NCI-H82 (cell line): ENCODE measurements around the gene FJX1.
"Not testable (repeated sequence)": the region's sequence is repeated elsewhere in the genome, so short reads cannot be mapped to it uniquely, and the experiment has no call there.

Source experiments
- DNase-seq: peaks from one replicate; lab custom pipeline; 2025; lab: John Stamatoyannopoulos, UW

Gene FJX1

DNA sequence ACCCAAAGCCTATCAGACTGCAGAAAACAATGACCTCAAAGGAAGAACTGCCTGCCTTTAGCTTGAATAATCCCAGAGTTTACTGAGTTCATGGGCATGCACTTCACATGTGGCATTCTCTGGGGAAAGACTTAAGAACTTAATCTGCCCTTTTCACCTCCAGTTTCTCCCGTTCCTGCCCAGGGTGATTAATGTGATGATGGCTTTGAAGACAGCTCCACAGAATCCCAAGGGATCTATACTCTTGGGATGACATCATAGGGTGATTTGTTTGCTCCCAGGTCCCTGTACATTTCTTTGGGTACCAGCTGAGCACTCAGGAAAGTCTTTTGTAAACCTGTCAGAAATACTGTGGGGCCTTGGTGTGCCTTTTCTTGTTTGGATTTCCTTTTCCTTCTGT lies 14.0 kb downstream of the FJX1 start:
- peak; percentile 96 for DNase-seq

GRCh38 chr11:35633827-35634423 lies 15.7 kb downstream of the FJX1 start:
- no peak for DNase-seq

DNA sequence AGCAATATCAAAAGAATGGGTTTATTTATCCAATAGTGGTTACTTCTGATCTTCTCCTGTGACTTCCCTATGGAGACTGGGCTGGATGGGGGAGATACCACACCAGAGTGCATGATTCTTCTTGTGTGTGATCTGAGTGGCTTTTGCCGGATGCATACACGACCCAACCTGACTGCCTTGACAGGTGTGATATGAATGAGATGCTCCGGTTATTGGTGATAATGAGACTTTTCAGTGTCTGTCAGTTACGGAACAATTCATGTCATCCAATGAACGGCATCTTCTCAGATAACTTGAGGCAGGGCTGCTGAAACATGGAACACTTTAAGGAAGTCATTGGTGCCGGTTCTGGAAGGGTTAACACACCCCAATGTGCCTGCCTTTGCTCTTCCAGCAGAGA lies 17.7 kb downstream of the FJX1 start:
- DNase-seq: no peak

DNA sequence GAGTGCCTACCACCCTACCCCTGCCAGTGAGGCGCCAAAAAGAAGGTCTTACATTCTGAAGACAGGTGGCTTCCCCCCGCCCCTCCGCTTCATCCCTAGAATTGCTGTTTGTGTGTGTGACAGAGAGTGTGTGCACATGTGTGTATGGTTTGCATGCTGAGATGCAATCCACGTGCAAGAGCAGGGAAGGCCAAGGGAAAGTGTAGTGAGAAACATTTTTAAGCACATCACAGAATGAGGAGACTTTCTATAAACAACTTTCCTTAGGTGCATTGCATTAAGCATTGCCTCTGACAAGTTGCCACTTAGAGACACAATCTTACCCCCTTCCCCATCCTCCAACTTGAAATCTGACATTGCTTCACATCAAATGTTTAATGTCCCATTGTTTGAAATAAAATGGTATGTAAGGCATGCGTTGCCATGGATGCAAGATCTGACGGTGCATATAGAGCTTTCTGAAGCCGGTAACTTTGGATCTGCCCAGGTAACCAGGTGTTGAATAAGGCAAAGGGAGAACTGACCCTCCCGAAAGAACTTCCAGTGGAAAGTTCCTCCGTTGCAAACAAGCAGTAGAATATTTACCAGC lies 21.4 kb downstream of the FJX1 start:
- DNase-seq: peak; percentile 30

GRCh38 chr11:35641171-35641897 lies 23.1 kb downstream of the FJX1 start:
- DNase-seq: no peak

- DNase-seq: no peak
These were observed 23.7 kb downstream of the FJX1 start for GRCh38 chr11:35641964-35642363.

DNA sequence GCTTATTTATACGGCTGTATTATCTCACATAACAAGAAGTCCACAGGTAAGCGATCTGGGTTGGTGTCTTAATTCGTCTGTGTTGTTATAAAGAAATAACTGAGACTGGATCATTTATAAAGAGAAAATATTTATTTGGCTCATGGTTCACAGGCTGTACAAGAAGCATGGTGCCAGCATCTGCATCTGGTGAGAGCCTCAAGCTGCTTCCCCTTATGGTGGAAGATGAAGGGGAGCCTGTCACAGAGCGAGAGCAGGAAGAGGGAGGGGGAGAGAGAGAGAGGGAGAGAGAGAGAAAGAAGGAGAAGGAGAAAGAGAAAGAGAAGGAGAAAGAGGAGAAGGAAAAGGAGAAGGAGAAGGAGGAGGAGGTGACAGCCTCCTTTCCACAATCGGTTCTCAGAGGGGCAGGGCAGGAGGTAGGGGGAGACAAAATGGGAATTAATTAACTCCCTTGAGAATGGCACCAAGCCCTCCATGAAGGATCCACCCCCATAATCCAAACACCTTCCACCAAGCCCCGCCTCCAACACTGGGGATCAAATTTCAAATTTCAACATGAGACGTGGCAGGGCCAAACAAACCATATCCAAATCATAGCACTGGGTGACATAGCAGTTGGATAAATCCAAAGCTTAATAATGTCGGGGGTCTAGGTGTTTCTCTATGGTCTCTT lies 29.3 kb downstream of the FJX1 start:
- DNase-seq: peak; percentile 7

DNA sequence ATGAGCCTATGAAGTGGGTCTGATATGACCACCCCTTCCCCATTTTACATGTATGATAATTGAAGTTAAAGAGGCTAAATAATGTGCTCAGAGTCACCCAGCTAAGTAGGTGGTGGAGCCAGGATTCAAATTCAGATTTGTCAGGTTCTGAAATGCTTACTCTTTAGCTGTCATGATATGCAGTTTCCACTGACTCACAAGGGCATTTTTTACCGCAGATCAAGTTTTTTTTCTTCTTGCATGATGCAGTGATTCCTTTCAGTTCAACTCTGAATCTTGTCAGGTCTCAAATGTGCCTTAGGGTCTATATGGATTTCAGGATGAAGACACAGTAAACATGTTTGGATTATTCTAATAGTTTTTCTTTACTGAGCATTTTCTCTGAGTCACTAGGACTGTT lies 31.7 kb downstream of the FJX1 start:
- no peak for DNase-seq

DNA sequence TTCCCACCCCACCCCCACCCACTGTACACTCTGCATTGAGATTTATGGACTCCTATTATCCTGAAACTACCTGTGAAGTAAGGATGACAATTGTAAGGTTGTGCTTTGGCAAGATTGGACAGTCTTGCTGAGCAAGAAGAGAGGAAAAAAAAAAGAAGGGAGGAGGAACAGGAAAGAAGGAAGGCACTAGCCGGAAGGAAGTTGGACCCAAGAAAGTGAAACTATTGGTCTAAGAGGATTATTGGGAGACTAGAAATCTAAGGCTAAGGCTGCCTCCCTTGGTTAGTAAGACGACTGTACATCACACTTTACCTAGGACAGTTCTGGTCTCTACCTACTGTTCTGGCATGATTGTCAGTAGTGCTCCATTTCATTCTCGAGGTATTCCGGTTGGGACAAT lies 32.2 kb downstream of the FJX1 start:
- no peak for DNase-seq

GRCh38 chr11:35651263-35651662 lies 33.0 kb downstream of the FJX1 start:
- no peak for DNase-seq

- DNase-seq: not testable (repeated sequence)
These were observed 34.5 kb downstream of the FJX1 start for GRCh38 chr11:35652786-35653185.

- DNase-seq: peak; percentile 31
These were observed 36.5 kb downstream of the FJX1 start for GRCh38 chr11:35654711-35655110.

DNA sequence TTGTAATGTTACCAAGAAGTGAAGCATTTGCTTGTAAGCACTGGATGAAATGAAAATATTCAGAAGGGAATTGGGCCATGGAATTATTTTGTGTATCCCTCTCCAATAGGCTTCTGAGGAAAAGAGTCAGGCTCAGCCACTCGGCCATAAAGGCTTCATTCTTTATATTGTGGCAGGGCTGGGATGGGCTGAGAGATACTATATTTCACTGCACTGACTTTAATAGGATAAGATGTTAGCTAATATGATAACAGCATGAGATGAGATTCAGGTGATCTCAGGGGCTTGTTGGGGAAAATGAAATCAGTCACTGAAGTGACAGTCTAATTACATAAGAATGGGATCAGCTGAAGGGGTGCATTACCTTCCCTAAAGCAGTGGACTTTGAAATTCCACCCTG lies 37.0 kb downstream of the FJX1 start:
- peak; percentile 61 for DNase-seq

- DNase-seq: no peak
These were observed 37.6 kb downstream of the FJX1 start for GRCh38 chr11:35655856-35656255.

GRCh38 chr11:35658020-35658948 lies 40.0 kb downstream of the FJX1 start:
- DNase-seq: no peak

DNA sequence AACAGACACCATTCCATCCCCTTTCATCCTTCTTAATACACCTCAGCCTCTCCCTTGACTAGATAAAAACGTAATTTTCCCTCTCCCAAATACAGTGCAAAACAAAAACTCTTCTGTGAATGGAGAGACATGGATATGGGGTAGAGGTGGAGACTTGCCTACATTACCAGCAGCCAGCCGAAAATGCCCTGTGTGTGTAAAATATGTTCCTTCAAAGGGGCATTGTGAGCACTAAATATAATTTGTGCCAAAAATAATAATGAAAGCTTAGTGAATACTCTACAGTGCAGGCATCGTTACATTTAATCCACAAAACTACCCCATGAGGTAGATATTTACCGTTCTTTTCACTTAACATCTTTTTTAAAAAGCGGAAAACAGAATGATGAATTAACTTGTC lies 43.3 kb downstream of the FJX1 start:
- DNase-seq: no peak

GRCh38 chr11:35662061-35662648 lies 43.9 kb downstream of the FJX1 start:
- peak; percentile 4 for DNase-seq

GRCh38 chr11:35662649-35663407 lies 44.6 kb downstream of the FJX1 start, which contains the start of gene TRIM44:
Gene TRIM44, plus strand, starts transcription at chr11:35662775. Its CDS starts 337 bp downstream, at chr11:35663112.
- DNase-seq: peak; percentile 75

- no peak for DNase-seq
These were observed 45.1 kb downstream of the FJX1 start for GRCh38 chr11:35663408-35663702.

DNA sequence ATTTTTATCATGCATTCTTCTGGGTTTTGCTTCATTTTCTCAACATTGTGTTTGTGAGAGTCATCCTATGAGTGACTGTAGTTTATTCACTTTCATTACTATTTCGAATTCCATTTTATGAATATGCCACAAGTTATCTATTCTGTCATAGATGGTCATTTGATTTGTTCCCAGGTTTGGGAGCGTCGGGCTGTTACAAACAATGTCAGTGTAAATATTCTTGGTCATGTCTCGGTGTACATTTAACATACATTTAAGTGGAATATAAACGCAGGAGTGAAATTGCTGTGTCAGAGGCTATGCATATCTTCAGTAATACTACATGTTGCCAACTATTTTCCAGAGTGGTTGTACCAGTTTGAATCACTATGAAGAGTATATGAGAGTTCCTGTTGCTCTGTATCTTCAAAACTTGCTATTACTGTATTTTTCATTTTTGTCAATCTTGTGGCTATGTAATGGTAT lies 46.7 kb downstream of the FJX1 start:
- DNase-seq: no peak

- DNase-seq: no peak
These were observed 49.0 kb downstream of the FJX1 start for GRCh38 chr11:35667257-35667656.
